SK-N-SH treated with all-trans-retinoic acid at 6 μM for 48 hours (cell line): ENCODE measurements around the gene PLGRKT.
"Not testable (repeated sequence)": the region's sequence is repeated elsewhere in the genome, so short reads cannot be mapped to it uniquely, and the experiment has no call there.

ENCODE experiments used
- ATAC-seq: fragments of 200-7000 bp; cut with Tn5 transposase; 3 replicates; pipeline ENCODE4 v1.9.1; 2020; ENCODE audit warnings: mild to moderate bottlenecking, moderate library complexity
- ARNTL ChIP-seq: fragments of 450-650 bp; formaldehyde crosslinking; IDR thresholded peaks from 2 replicates; pipeline ENCODE4 v1.5.0; 2020; ENCODE audit warnings: low read depth, mild to moderate bottlenecking, moderate library complexity, borderline replicate concordance
- BACH2 ChIP-seq: fragments of 250-450 bp; sonication (Bioruptor Pico); IDR thresholded peaks from 2 replicates; pipeline ENCODE4 v1.9.0; 2021; ENCODE audit warnings: mild to moderate bottlenecking, borderline replicate concordance
- CREB5 ChIP-seq: fragments of 250-450 bp; sonication (Bioruptor Pico); IDR thresholded peaks from 2 replicates; pipeline ENCODE4 v1.5.1; 2020; ENCODE audit warnings: low read depth, mild to moderate bottlenecking, moderate library complexity
- CSDC2 ChIP-seq: fragments of 250-450 bp; sonication (Bioruptor Pico); IDR thresholded peaks from 2 replicates; pipeline ENCODE4 v1.5.0; 2020; ENCODE audit warnings: mild to moderate bottlenecking, moderate library complexity
- ESRRG ChIP-seq: fragments of 250-450 bp; sonication (Bioruptor Pico); IDR thresholded peaks from 2 replicates; pipeline ENCODE4 v1.6.1; 2021; ENCODE audit warnings: mild to moderate bottlenecking
- GLIS3 ChIP-seq: fragments of 250-450 bp; sonication (Bioruptor Pico); IDR thresholded peaks from 2 replicates; pipeline ENCODE4 v1.5.0; 2020; ENCODE audit warnings: mild to moderate bottlenecking, moderate library complexity
- ISL1 ChIP-seq: fragments of 250-450 bp; sonication (Bioruptor Pico); IDR thresholded peaks from 2 replicates; pipeline ENCODE4 v2.1.2; 2022; ENCODE audit warnings: mild to moderate bottlenecking, moderate library complexity
- OSR1 ChIP-seq: fragments of 250-450 bp; sonication (Bioruptor Pico); IDR thresholded peaks from 2 replicates; pipeline ENCODE4 v1.8.0; 2022; ENCODE audit warnings: moderate library complexity, mild to moderate bottlenecking, inconsistent platforms
- PPARA ChIP-seq: fragments of 250-450 bp; sonication (Bioruptor Pico); IDR thresholded peaks from 2 replicates; pipeline ENCODE4 v1.5.0; 2020; ENCODE audit warnings: mild to moderate bottlenecking, borderline replicate concordance
- RARB ChIP-seq: fragments of 250-450 bp; sonication (Bioruptor Pico); IDR thresholded peaks from 2 replicates; pipeline ENCODE4 v1.8.0; 2021; ENCODE audit warnings: mild to moderate bottlenecking, moderate library complexity
- SNAI2 ChIP-seq: fragments of 250-450 bp; sonication (Bioruptor Pico); IDR thresholded peaks from 2 replicates; pipeline ENCODE4 v1.5.0; 2020; ENCODE audit warnings: mild to moderate bottlenecking, moderate library complexity
- TCF4 ChIP-seq: fragments of 250-450 bp; sonication (Bioruptor Pico); IDR thresholded peaks from 2 replicates; pipeline ENCODE4 v1.8.0; 2021; ENCODE audit warnings: mild to moderate bottlenecking, moderate library complexity, borderline replicate concordance
- TOX ChIP-seq: fragments of 250-450 bp; sonication (Bioruptor Pico); IDR thresholded peaks from 2 replicates; pipeline ENCODE4 v1.8.0; 2021; ENCODE audit warnings: mild to moderate bottlenecking, moderate library complexity, borderline replicate concordance
- TSHZ2 ChIP-seq: fragments of 250-450 bp; sonication (Bioruptor Pico); IDR thresholded peaks from 2 replicates; pipeline ENCODE4 v1.5.0; 2020; ENCODE audit warnings: mild to moderate bottlenecking, moderate library complexity
- ZC3H10 ChIP-seq: fragments of 250-450 bp; sonication (Bioruptor Pico); IDR thresholded peaks from 2 replicates; pipeline ENCODE4 v1.5.1; 2021; ENCODE audit warnings: mild to moderate bottlenecking, moderate library complexity
- ZFP3 ChIP-seq: fragments of 250-450 bp; sonication (Bioruptor Pico); IDR thresholded peaks from 2 replicates; pipeline ENCODE4 v1.5.0; 2020; ENCODE audit warnings: mild to moderate bottlenecking, moderate library complexity
- ZFP30 ChIP-seq: fragments of 450-650 bp; formaldehyde crosslinking; IDR thresholded peaks from 2 replicates; pipeline ENCODE4 v1.5.0; 2022; ENCODE audit warnings: mild to moderate bottlenecking, moderate library complexity
- ZNF565 ChIP-seq: fragments of 450-650 bp; formaldehyde crosslinking; conservative IDR thresholded peaks from 2 replicates; pipeline ENCODE4 v1.5.0; 2020; ENCODE audit warnings: low read depth, mild to moderate bottlenecking, moderate library complexity
- TF ChIP-seq, protein P1 (sequence below): fragments of 250-450 bp; sonication (Bioruptor Pico); IDR thresholded peaks from 2 replicates; pipeline ENCODE4 v1.5.1; 2021; ENCODE audit warnings: mild to moderate bottlenecking, moderate library complexity
- TF ChIP-seq, protein P2 (sequence below): fragments of 250-450 bp; sonication (Bioruptor Pico); IDR thresholded peaks from 2 replicates; pipeline ENCODE4 v1.8.0; 2020; ENCODE audit warnings: mild to moderate bottlenecking, moderate library complexity, borderline replicate concordance

Gene PLGRKT

DNA sequence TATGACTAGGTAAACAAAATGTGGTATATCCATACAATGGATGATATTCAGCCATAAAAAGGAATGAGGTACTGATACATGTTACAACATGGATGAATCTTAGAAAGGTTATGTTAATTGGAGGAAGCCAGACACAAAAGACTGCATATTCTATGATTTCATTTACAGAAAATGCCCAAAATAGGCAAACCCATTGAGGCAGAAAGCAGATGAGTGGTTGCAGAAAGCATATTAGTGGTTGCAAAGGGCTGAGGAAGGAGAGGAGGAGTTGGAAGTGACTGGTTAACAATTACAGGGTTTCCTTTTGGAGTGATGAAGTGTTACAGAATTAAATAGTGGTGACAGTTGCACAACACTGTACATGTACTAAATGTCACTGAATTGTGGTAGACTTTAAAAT lies 17.7 kb downstream of the PLGRKT start (continued):
- TF ChIP-seq ESRRG (CRISPR knock-in tag): no peak
- TF ChIP-seq ARNTL (CRISPR knock-in tag): no peak
- no peak for TF ChIP-seq ZC3H10 (CRISPR knock-in tag)
- TF ChIP-seq, all 23 proteins: peak for 0

GRCh38 chr9:5418481-5418880 lies 19.2 kb downstream of the PLGRKT start:
- ATAC-seq: no peak
- TF ChIP-seq ZNF565 (no peak), GLIS3 (CRISPR knock-in tag) (no peak), ZFP30 (CRISPR knock-in tag) (no peak)

DNA sequence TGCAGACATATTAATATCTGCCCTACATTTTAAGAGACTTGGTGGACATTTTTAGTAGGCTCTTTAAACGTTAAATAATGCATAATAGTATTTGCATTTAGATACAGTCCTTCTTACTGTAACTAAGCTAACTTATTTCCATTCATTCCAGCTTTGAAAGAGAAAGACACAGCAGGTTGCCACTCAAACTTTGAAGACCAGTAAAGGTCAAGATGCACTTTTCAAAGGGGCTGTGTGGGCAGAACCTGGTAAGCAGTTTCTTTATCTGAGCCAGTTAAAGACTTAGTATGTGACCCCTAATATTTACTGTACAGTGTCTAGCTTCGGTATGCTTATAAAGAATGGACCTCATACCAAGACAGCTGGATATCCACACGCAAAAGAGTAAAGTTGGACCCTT lies 20.8 kb downstream of the PLGRKT start:
- TF ChIP-seq GLIS3 (CRISPR knock-in tag) (no peak), TOX (CRISPR knock-in tag) (no peak), ISL1 (CRISPR knock-in tag) (no peak), TCF4 (CRISPR knock-in tag) (no peak), ZFP3 (CRISPR knock-in tag) (no peak), OSR1 (CRISPR knock-in tag) (no peak), RARB (CRISPR knock-in tag) (no peak), CSDC2 (no peak), CREB5 (CRISPR knock-in tag) (no peak), PPARA (CRISPR knock-in tag) (no peak)
- TF ChIP-seq, protein P1, sequence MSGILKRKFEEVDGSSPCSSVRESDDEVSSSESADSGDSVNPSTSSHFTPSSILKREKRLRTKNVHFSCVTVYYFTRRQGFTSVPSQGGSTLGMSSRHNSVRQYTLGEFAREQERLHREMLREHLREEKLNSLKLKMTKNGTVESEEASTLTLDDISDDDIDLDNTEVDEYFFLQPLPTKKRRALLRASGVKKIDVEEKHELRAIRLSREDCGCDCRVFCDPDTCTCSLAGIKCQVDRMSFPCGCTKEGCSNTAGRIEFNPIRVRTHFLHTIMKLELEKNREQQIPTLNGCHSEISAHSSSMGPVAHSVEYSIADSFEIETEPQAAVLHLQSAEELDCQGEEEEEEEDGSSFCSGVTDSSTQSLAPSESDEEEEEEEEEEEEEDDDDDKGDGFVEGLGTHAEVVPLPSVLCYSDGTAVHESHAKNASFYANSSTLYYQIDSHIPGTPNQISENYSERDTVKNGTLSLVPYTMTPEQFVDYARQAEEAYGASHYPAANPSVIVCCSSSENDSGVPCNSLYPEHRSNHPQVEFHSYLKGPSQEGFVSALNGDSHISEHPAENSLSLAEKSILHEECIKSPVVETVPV (CRISPR knock-in tag): no peak
- ATAC-seq: no peak

DNA sequence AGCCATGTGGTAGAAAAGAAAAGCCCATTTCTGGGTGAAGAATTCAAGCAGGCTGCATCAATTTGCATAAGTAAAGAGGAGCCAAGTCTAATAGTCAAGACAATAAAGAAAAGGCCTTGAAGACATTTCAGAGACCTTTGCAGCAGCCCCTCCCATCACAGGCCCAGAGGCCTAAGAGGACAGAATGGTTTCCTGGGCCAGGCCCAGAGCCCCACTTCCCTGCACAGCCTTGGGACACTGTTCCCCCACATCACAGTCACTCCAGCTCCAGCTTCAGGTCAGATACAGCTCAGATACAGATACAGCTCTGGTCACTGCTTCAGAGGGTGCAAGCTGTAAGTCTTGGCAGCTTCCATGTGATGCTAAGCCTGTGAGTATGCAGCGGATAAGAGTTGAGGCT lies 29.1 kb downstream of the PLGRKT start:
- no peak for TF ChIP-seq TSHZ2 (CRISPR knock-in tag)
- no peak for TF ChIP-seq PPARA (CRISPR knock-in tag)
- no peak for TF ChIP-seq SNAI2
- TF ChIP-seq CSDC2: no peak
- no peak for ATAC-seq

DNA sequence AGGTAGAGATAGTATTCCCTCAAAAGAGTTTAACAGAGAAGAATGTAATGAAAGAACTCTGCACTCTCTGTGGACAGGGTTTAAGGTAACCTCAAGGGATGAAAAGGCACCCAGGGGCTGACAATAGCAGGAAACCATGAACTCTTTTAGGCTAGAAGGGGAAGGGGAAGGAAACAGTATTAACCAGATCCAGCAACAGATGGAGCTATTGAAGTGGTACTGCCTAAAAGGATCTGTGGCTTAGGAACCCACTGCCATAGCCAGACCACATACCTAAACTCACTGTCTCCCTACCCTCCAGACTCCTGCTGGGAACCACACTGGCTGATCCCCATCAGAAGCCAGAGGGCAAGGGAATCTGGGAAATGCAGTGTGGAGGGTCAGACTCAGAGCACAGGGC lies 35.5 kb downstream of the PLGRKT start:
- ATAC-seq: no peak
- TF ChIP-seq ESRRG (CRISPR knock-in tag) (no peak), OSR1 (CRISPR knock-in tag) (no peak), ARNTL (CRISPR knock-in tag) (no peak), TCF4 (CRISPR knock-in tag) (no peak), CREB5 (CRISPR knock-in tag) (no peak), ZC3H10 (CRISPR knock-in tag) (no peak), ISL1 (CRISPR knock-in tag) (no peak), PPARA (CRISPR knock-in tag) (no peak), BACH2 (CRISPR knock-in tag) (no peak), CSDC2 (no peak)
- TF ChIP-seq, protein P1 (CRISPR knock-in tag): no peak
- TF ChIP-seq, protein P2, sequence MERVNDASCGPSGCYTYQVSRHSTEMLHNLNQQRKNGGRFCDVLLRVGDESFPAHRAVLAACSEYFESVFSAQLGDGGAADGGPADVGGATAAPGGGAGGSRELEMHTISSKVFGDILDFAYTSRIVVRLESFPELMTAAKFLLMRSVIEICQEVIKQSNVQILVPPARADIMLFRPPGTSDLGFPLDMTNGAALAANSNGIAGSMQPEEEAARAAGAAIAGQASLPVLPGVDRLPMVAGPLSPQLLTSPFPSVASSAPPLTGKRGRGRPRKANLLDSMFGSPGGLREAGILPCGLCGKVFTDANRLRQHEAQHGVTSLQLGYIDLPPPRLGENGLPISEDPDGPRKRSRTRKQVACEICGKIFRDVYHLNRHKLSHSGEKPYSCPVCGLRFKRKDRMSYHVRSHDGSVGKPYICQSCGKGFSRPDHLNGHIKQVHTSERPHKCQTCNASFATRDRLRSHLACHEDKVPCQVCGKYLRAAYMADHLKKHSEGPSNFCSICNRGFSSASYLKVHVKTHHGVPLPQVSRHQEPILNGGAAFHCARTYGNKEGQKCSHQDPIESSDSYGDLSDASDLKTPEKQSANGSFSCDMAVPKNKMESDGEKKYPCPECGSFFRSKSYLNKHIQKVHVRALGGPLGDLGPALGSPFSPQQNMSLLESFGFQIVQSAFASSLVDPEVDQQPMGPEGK: no peak

DNA sequence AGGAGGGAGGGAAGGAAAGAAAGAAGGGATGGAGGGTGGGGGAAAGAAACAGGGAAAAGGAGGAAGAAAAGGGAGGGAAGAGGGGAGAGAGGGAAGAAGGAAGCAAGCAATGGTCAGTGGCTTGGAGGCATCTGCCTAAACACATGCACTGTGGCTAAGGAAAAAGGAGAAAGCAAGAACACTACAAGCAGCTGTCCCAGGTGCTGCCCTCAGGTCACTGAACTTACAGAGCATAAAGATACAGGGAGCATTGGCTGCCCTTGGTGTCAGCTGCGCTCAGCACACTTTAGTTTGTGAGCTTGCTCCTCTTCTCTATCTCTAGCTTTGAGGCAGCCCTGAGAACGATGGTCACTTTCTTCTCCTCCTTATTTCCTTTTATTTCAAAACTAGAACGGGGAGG lies 40.2 kb downstream of the PLGRKT start:
- not testable (repeated sequence) for ATAC-seq
